ENCODE measurements around the gene INPP5A.

GRCh38 chr10:132652446-132652845, 114.9 kb downstream of the INPP5A start:
- TF ChIP-seq CTCF (IDR thresholded peaks at IDR 0.05) (no peak), POLR2A (IDR thresholded peaks at IDR 0.05) (no peak)
